K562 (cell line): ENCODE measurements around the gene PCDHGA4. TPM values are rescaled to one million over a fixed set of nuclear protein-coding genes. Genes with fewer than 3 reads are reported as not detected.

Experiments
- ATAC-seq: fragments of 200-7000 bp; cut with Tn5 transposase; 3 replicates; pipeline ENCODE4 v1.9.1; 2020; ENCODE audit warnings: moderate library complexity
- BruUV-seq: library from RNA; stranded (reverse); fragments of 400-500 nt; replicated peaks from 2 replicates; lab custom pipeline; 2021; lab: Mats Ljungman, UMichigan
- CTCF ChIA-PET: fragments of 300-600 bp; formaldehyde crosslinking; extraction: SDS; loops from one replicate; lab custom pipeline; 2021; ENCODE audit warnings: low intra/inter-chr PET ratio; lab: Yijun Ruan, JAX
- POLR2A ChIA-PET: fragments of 300-600, 350-650 bp; sonication (Branson Sonifier 250); formaldehyde crosslinking; extraction: SDS; loops from one replicate; lab custom pipeline; 2021; ENCODE audit warnings: antibody characterized with exemption, inconsistent platforms; lab: Yijun Ruan, JAX
- DNase-seq, 4 experiments: peaks; one replicate each; pipeline versions ENCODE4 v3.0.0 to v3.0.0-alpha.2; 2011 to 2018; ENCODE audit warnings: low spot score in 3 of 4, mixed read lengths in 3 of 4; ENCODE audit errors: extremely low read depth in 1 of 4
- FAIRE-seq: peaks from 2 replicates; lab custom pipeline; 2011; peaks lifted over from hg19 to GRCh38; lab: Jason Lieb, UNC
- H2AFZ ChIP-seq: 2 replicates; pipeline ENCODE4 v1.6.0; 2011; ENCODE audit warnings: low read depth, low read length, control low read depth, inconsistent platforms
- H3K27ac ChIP-seq: fragments of 200-600 bp; 3 replicates; pipeline ENCODE4 v1.8.0; 2011; ENCODE audit warnings: low read depth, mild to moderate bottlenecking, control low read depth, inconsistent platforms, low read length, moderate library complexity, mixed read lengths; ENCODE audit errors: extremely low read depth
- H3K27me3 ChIP-seq, 2 experiments: fragments of 300-600 bp in 1 of 2; 2 replicates in 1 of 2; 3 replicates in 1 of 2; pipeline versions ENCODE4 v1.6.0 to v1.8.0; 2011; ENCODE audit warnings: inconsistent platforms in 2 of 2, low read length in 2 of 2, mild to moderate bottlenecking in 1 of 2, mixed read lengths in 1 of 2, moderate library complexity in 1 of 2; ENCODE audit not compliant: control insufficient read depth in 2 of 2, insufficient read depth in 2 of 2
- H3K36me3 ChIP-seq: fragments of 300-600 bp; 3 replicates; pipeline ENCODE4 v1.8.0; 2011; ENCODE audit warnings: mild to moderate bottlenecking, low read length, inconsistent platforms; ENCODE audit not compliant: control insufficient read depth, insufficient read depth
- H3K4me1 ChIP-seq, 2 experiments: fragments of 200-600 bp in 1 of 2; replicated peaks in 1 of 2; 2 replicates in 1 of 2; 3 replicates in 1 of 2; pipeline versions ENCODE4 v1.5.1 to v1.8.0; 2011; ENCODE audit warnings: inconsistent platforms in 2 of 2, low read length in 2 of 2, mild to moderate bottlenecking in 1 of 2, mixed read lengths in 1 of 2, moderate library complexity in 1 of 2; ENCODE audit not compliant: control insufficient read depth in 2 of 2, insufficient read depth in 2 of 2
- H3K4me2 ChIP-seq: 2 replicates; pipeline ENCODE4 v1.6.1; 2011; ENCODE audit warnings: low read length, control low read depth, inconsistent platforms, mixed read lengths; ENCODE audit not compliant: insufficient read depth
- H3K4me3 ChIP-seq: fragments of 200-600 bp; sonication (generic), shearing (Covaris generic); 2 replicates; pipeline ENCODE4 v1.5.1; 2016; ENCODE audit warnings: control low read depth, inconsistent platforms
- H3K79me2 ChIP-seq: fragments of 200-600 bp; 3 replicates; pipeline ENCODE4 v1.8.0; 2011; ENCODE audit warnings: low read length, inconsistent platforms; ENCODE audit not compliant: control insufficient read depth, insufficient read depth
- H3K9ac ChIP-seq, 2 experiments: 2 replicates each; pipeline versions ENCODE4 v1.6.0 to v1.6.1; 2011; ENCODE audit warnings: low read depth in 2 of 2, low read length in 2 of 2, control low read depth in 1 of 2, inconsistent platforms in 1 of 2, mild to moderate bottlenecking in 1 of 2, mixed read lengths in 1 of 2; ENCODE audit not compliant: insufficient read depth in 1 of 2
- H3K9me1 ChIP-seq: one replicate; pipeline ENCODE4 v1.6.0; 2011; ENCODE audit warnings: inconsistent platforms, mild to moderate bottlenecking, low read length, moderate library complexity; ENCODE audit not compliant: control insufficient read depth, insufficient read depth
- H3K9me3 ChIP-seq: replicated peaks from 2 replicates; pipeline ENCODE4 v1.5.1; 2011; ENCODE audit warnings: low read depth, low read length, inconsistent platforms; ENCODE audit not compliant: control insufficient read depth, insufficient read depth
- H4K20me1 ChIP-seq: replicated peaks from 2 replicates; pipeline ENCODE4 v1.6.1; 2011; ENCODE audit warnings: low read length, inconsistent platforms, mixed read lengths; ENCODE audit not compliant: control insufficient read depth, insufficient read depth
- CBX3 ChIP-seq, 2 experiments: IDR thresholded peaks; 1 replicate in 1 of 2; 2 replicates in 1 of 2; pipeline ENCODE4 v1.6.1; 2012; ENCODE audit warnings: inconsistent platforms in 2 of 2, low read length in 2 of 2, borderline replicate concordance in 1 of 2, control low read depth in 1 of 2
- CC2D1A ChIP-seq: fragments of 450-650 bp; IDR thresholded peaks from 2 replicates; pipeline ENCODE4 v1.6.1; 2017; ENCODE audit warnings: mild to moderate bottlenecking
- CTCF ChIP-seq, 3 experiments: IDR thresholded peaks in 2 of 3; conservative IDR thresholded peaks in 1 of 3; 2 replicates each; pipeline ENCODE4 v1.5.1; 2011 to 2012; ENCODE audit warnings: low read length in 3 of 3, mild to moderate bottlenecking in 3 of 3, control low read depth in 2 of 3, improper control_type of control experiment in 1 of 3, inconsistent platforms in 1 of 3, low read depth in 1 of 3, mixed read lengths in 1 of 3, moderate library complexity in 1 of 3; ENCODE audit not compliant: insufficient read depth in 2 of 3
- GATAD2A ChIP-seq: fragments of 450-650 bp; IDR thresholded peaks from 2 replicates; pipeline ENCODE4 v1.6.1; 2017
- HOMEZ ChIP-seq: fragments of 250-450 bp; sonication (Bioruptor Pico); IDR thresholded peaks from 2 replicates; pipeline ENCODE4 v1.4.0; 2020; ENCODE audit warnings: mild to moderate bottlenecking, moderate library complexity
- MXI1 ChIP-seq: IDR thresholded peaks from 2 replicates; pipeline ENCODE4 v1.6.1; 2011; ENCODE audit warnings: low read depth, mild to moderate bottlenecking, improper control_type of control experiment, low read length
- PURB ChIP-seq: sonication (generic); formaldehyde crosslinking; IDR thresholded peaks from 2 replicates; pipeline ENCODE4 v1.9.0; 2021; ENCODE audit warnings: low read depth, mild to moderate bottlenecking, missing genetic modification reagents
- RAD21 ChIP-seq, 2 experiments: fragments of 250-450 bp in 1 of 2; fragments of 450-650 bp in 1 of 2; sonication (Bioruptor Pico) in 1 of 2; formaldehyde crosslinking in 1 of 2; IDR thresholded peaks in 1 of 2; conservative IDR thresholded peaks in 1 of 2; 2 replicates each; pipeline versions ENCODE4 v1.4.0 to v1.8.0; 2020 to 2022; ENCODE audit warnings: mild to moderate bottlenecking in 2 of 2, moderate library complexity in 1 of 2
- SMC3 ChIP-seq: conservative IDR thresholded peaks from 2 replicates; pipeline ENCODE4 v1.6.1; 2011; ENCODE audit warnings: low read depth, low read length, improper control_type of control experiment; ENCODE audit not compliant: insufficient read depth
- SNRNP70 ChIP-seq: fragments of 200-400 bp; formaldehyde crosslinking; optimal IDR thresholded peaks from 2 replicates; pipeline ENCODE3; 2017; ENCODE audit warnings: low read depth, low read length
- THRB ChIP-seq: fragments of 450-650 bp; formaldehyde crosslinking; conservative IDR thresholded peaks from 2 replicates; pipeline ENCODE4 v1.4.0; 2022; ENCODE audit warnings: mild to moderate bottlenecking, missing genetic modification characterization
- ZNF280B ChIP-seq: fragments of 250-450 bp; sonication (Bioruptor Pico); IDR thresholded peaks from 2 replicates; pipeline ENCODE4 v1.5.1; 2021; ENCODE audit warnings: mild to moderate bottlenecking
- ZNF3 ChIP-seq: fragments of 250-450 bp; sonication (Bioruptor Pico); IDR thresholded peaks from 2 replicates; pipeline ENCODE4 v1.5.0; 2021; ENCODE audit warnings: mild to moderate bottlenecking, moderate library complexity
- ZSCAN29 ChIP-seq: fragments of 450-650 bp; IDR thresholded peaks from 2 replicates; pipeline ENCODE4 v1.6.1; 2017
- WGBS: fragments of 100-300 bp; shearing (Covaris generic); methylation state at CpG from one replicate; pipeline ENCODE4 v1.1.6; 2016; ENCODE audit warnings: low coverage, mixed read lengths; ENCODE audit not compliant: insufficient coverage; ENCODE audit errors: missing lambda C conversion rate; 5-methylcytosine and 5-hydroxymethylcytosine counted together
- in situ Hi-C: fragments of 300-500 bp; cut with MboI; formaldehyde crosslinking; loops from 4 replicates; pipeline ENCODE4 v1.15.0; 2018; ENCODE audit warnings: inconsistent platforms, mixed read lengths
- intact Hi-C: fragments of 100-400 bp; cut with micrococcal nuclease; formaldehyde crosslinking; loops from 2 replicates; pipeline ENCODE4 v1.14.2; 2022
- polyA plus RNA-seq, 8 experiments: library from polyadenylated mRNA; depleted of rRNA in 4 of 8; stranded (reverse) in 5 of 8; unstranded in 3 of 8; fragments of >200 nt; fragmentation: Nextera tagmentation in 2 of 8; fragmentation: Illumina TruSeq in 1 of 8; extraction: Ambion mirVana in 2 of 8; extraction: Trizol in 1 of 8; gene quantifications; 2 replicates each; pipeline versions ENCODE4 v1.2.1 to v1.2.3, GENCODE V29; 2011 to 2014; ENCODE audit warnings: inconsistent platforms in 1 of 8, missing spikeins in 1 of 8
- total RNA-seq, 7 experiments: library from RNA; depleted of rRNA in 6 of 7; stranded (reverse); fragments of >200 nt in 6 of 7; fragmentation: Illumina TruSeq in 2 of 7; extraction: Trizol in 2 of 7; gene quantifications; 2 replicates each; pipeline versions ENCODE4 v1.2.1 to v1.2.3, GENCODE V29; 2011 to 2021; ENCODE audit warnings: low replicate concordance in 1 of 7

PCDHGA4 gene
- total and polyA plus RNA-seq, 9 of the 15 experiments (the other 6 are each of a cell fraction or from before 2014, with no cell fraction given) = 0.12 to 0.40 (median 0.36) TPM; not detected in 2

- DNase-seq (peak; percentile 34 to 60 (median 38)), FAIRE-seq (peak; percentile 68), ATAC-seq (peak; percentile 78)
- POLR2A ChIA-PET = no interaction called here
- 11% methylated on average over 22 of the region's 27 CpGs for WGBS
- no TSS peak for BruUV-seq
- no peaks in the 10 kb centered on the region for H3K36me3 ChIP-seq
- in situ Hi-C loops (no loop called here), intact Hi-C loops (no loop called here)
- H3K9me3 ChIP-seq = peaks cover 2% of the 10 kb centered on the region; the same call in 1 of the 2 replicates
- H3K79me2 ChIP-seq = no peaks in the 10 kb centered on the region
- no peak within 1 kb of the TSS for H3K27ac ChIP-seq
- CTCF ChIA-PET = interaction anchor here (1.2 to 2.1 kb wide), 2 partner anchors 122 to 161 kb away, joined by 5 to 10 read pairs; no protein-coding TSS in a partner anchor
- H3K27me3 ChIP-seq = peaks cover 3 to 30% of the 10 kb centered on the region in 2 experiments; a peak in 3 of 5 replicates
- no peak within 1 kb of the TSS for H3K4me2 ChIP-seq
- H3K9me1 ChIP-seq = no peaks in the 10 kb centered on the region
- no peaks in the 10 kb centered on the region for H4K20me1 ChIP-seq
- no peak within 1 kb of the TSS for H3K9ac ChIP-seq
- no peak within 1 kb of the TSS for H3K4me3 ChIP-seq
- peaks cover 0 to 9% of the 10 kb centered on the region in 2 experiments; a peak in 3 of 5 replicates for H3K4me1 ChIP-seq
- H2AFZ ChIP-seq = no peak within 1 kb of the TSS
- TF ChIP-seq PURB (no peak), HOMEZ (CRISPR knock-in tag) (no peak), GATAD2A (no peak), SMC3 (0 out of 2 replicates have a peak, but pooled peaks have one; percentile 13), ZNF280B (CRISPR knock-in tag) (no peak), CC2D1A (no peak), RAD21 (CRISPR knock-in tag; conservative IDR thresholded peaks at IDR 0.05 in 1 of 2, IDR thresholded peaks at IDR 0.05 in 1 of 2) (peak in 1 of 2 experiments; percentile 41; a peak in 2 of 4 replicates), ZNF3 (no peak), MXI1 (no peak), ZSCAN29 (peak; percentile 72), THRB (no peak), CBX3 (IDR thresholded peaks at IDR 0.05; ENCODE audit: borderline replicate concordance in 1 of 2, low read length in 2 of 2) (no peak), CTCF (IDR thresholded peaks at IDR 0.05 in 2 of 3, conservative IDR thresholded peaks at IDR 0.05 in 1 of 3; ENCODE audit: insufficient read depth in 2 of 3, low read depth in 1 of 3, low read length in 3 of 3) (peak; percentile 56 to 61 (median 59)), SNRNP70 (no peak)
These were observed 47.9 kb downstream of the PCDHGA4 start, which contains the start of gene PCDHGA9 for GRCh38 chr5:141402553-141403243. TSS of gene PCDHGA9 (plus strand) at chr5:141402778. CDS start at chr5:141402953, 175 bp downstream.
